Esophagus (tissue), 2 donors: ENCODE results near the gene HTR6. TPM values are rescaled to one million over a fixed set of nuclear protein-coding genes. Genes with fewer than 3 reads are reported as not detected.

ENCODE experiments used
- H3K27ac ChIP-seq, 2 donors: one replicate each; pipeline ENCODE4 v1.5.1; 2013; ENCODE audit warnings: low read depth in 2 of 2, mild to moderate bottlenecking in 2 of 2, inconsistent platforms in 1 of 2, low read length in 1 of 2, moderate library complexity in 1 of 2
- H3K27me3 ChIP-seq, 2 donors: one replicate each; pipeline ENCODE4 v1.6.1; 2013; ENCODE audit warnings: low read length in 2 of 2, control low read depth in 1 of 2, mild to moderate bottlenecking in 1 of 2; ENCODE audit not compliant: insufficient read depth in 2 of 2, control insufficient read depth in 1 of 2
- H3K36me3 ChIP-seq, 2 donors: one replicate each; pipeline ENCODE4 v1.6.1; 2013; ENCODE audit warnings: low read length in 1 of 2; ENCODE audit not compliant: control insufficient read depth in 2 of 2, insufficient read depth in 2 of 2
- H3K4me1 ChIP-seq, 2 donors: one replicate each; pipeline ENCODE4 v1.6.1; 2013; ENCODE audit warnings: low read length in 1 of 2; ENCODE audit not compliant: control insufficient read depth in 2 of 2, insufficient read depth in 2 of 2
- H3K4me3 ChIP-seq, 2 donors: one replicate each; pipeline ENCODE4 v1.5.1; 2013; ENCODE audit warnings: low read length in 2 of 2, mild to moderate bottlenecking in 2 of 2, low read depth in 1 of 2, moderate library complexity in 1 of 2
- H3K9me3 ChIP-seq, 2 donors: one replicate each; pipeline ENCODE4 v1.6.1; 2013; ENCODE audit warnings: mild to moderate bottlenecking in 2 of 2, low read depth in 1 of 2, low read length in 1 of 2, moderate library complexity in 1 of 2; ENCODE audit not compliant: control insufficient read depth in 2 of 2, insufficient read depth in 1 of 2
- WGBS, 2 donors: extraction: QIAGEN DNeasy Blood & Tissue Kit; methylation state at CpG; one replicate each; pipeline ENCODE4 v1.1.7; 2013; 5-methylcytosine and 5-hydroxymethylcytosine counted together
- polyA plus RNA-seq, 2 donors: library from polyadenylated mRNA; stranded (reverse); fragments of 200-250 nt; gene quantifications; one replicate each; pipeline ENCODE4 v1.2.3, GENCODE V29; 2013
- donor health status: healthy with polysubstance abuse.
- donor health status: Bipolar disorder and iron deficiency.

Gene HTR6
- polyA plus RNA-seq, 2 donors: 0.02 TPM; not detected in 1

DNA sequence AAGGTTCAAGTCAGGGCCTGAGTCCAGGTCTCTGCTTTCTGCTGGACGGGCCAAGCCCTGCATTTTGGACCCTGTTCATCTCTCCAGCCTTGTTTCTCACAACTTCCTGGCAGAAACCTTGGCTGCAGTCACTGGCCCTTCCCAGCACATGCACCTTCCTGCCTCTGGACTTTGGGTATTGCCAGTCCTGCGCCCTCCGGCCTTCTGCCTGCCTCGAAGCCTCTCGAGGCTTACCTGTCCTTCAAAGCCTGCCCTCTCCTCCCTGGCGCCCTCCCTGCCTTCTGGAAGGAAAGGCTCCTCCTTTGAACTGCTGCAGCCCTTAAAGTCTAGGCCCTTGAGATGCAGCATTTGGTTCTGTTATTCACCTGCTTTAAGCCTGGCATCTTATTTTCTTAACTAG, 52.8 kb downstream of the HTR6 start:
- Histone ChIP-seq H3K27me3 (no peaks in the 10 kb centered on the region), H3K27ac (no peak overlapping the region), H3K36me3 (peaks cover 0 to 4% of the 10 kb centered on the region in 2 donors), H3K4me1 (peaks cover 0 to 4% of the 10 kb centered on the region in 2 donors), H3K4me3 (no peak overlapping the region), H3K9me3 (no peaks in the 10 kb centered on the region)
- 84 to 87% methylated on average over 6 of the region's 6 CpGs for WGBS, 2 donors

DNA sequence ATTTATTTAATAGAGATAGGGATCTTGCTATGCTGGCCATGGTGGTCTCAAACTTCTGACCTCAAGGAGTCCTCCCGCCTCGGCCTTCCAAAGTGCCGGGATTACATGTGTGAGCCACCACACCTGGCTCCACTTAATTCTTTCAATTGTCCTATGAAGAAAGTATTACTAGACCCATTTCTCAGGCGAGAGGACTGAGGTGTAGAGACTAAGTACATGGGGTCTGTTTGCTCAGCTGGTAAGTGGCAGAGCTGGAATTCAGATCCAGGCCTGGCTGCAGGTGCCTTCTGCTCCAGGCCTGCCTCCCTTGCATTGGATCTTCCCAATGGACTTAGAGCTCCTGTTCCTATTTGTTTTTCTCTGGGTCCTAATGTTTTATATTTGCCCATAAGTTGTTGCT, 55.5 kb downstream of the HTR6 start:
- no peaks in the 10 kb centered on the region for H3K27me3 ChIP-seq
- H3K4me1 ChIP-seq: peaks cover 0 to 4% of the 10 kb centered on the region in 2 donors
- H3K9me3 ChIP-seq: no peaks in the 10 kb centered on the region
- H3K36me3 ChIP-seq: peaks cover 0 to 2% of the 10 kb centered on the region in 2 donors
- WGBS, 2 donors: 97 to 98% methylated on average over 4 of the region's 4 CpGs
- H3K27ac ChIP-seq: no peak overlapping the region
- H3K4me3 ChIP-seq: no peak overlapping the region

GRCh38 chr1:19720973-19721372, 56.3 kb downstream of the HTR6 start:
- Histone ChIP-seq H3K4me1 (no peaks in the 10 kb centered on the region), H3K36me3 (peaks cover 2 to 3% of the 10 kb centered on the region in 2 donors), H3K9me3 (no peaks in the 10 kb centered on the region), H3K27me3 (no peaks in the 10 kb centered on the region), H3K27ac (no peak overlapping the region), H3K4me3 (no peak overlapping the region)
- 69 to 75% methylated on average over 4 of the region's 4 CpGs for WGBS, 2 donors

DNA sequence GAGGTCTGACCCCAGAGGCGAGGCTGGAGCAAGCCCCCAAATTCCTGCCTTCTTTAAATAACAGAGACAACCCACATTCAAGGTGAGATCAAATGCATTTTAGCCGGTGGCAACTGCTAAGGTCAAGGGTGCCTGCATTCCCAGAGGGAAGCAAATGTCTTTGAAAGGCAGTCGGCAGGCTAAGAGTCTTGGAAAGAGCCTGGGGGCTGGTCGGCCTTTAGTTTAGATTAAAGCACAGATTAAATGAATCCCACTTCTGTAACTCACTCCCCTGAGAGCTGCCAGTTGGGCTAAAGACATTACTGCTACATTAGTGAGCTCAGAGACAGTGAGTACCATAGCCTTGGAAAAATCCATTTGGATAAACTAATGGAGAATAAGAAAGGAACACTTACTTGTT, 59.2 kb downstream of the HTR6 start:
- H3K4me1 ChIP-seq: peaks cover 0 to 3% of the 10 kb centered on the region in 2 donors
- 73 to 74% methylated on average over 4 of the region's 4 CpGs for WGBS, 2 donors
- H3K4me3 ChIP-seq: no peak overlapping the region
- H3K36me3 ChIP-seq: peaks cover 3 to 4% of the 10 kb centered on the region in 2 donors
- no peaks in the 10 kb centered on the region for H3K9me3 ChIP-seq
- H3K27ac ChIP-seq: no peak overlapping the region
- H3K27me3 ChIP-seq: no peaks in the 10 kb centered on the region

DNA sequence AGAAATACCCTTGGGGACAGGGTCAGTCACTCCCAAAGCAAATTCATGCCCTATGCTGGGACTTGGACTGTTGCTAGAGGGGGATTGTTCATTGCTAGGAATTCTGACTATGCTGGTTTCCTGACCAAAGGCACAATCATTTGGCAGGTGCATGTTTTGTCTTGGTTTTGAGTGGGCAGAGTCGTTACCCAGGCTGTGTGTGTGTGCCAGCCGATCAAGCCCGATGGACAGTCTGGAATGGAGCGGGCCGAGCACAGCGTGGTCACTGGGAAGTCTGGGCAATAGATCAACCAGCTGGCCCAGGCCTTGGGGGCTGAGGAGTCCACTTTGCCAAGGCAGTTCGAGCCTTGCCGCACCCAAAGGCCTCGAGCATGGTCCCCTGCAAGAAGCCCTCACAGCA, 60.9 kb downstream of the HTR6 start:
- peaks cover 3 to 4% of the 10 kb centered on the region in 2 donors for H3K36me3 ChIP-seq
- peaks cover 0 to 7% of the 10 kb centered on the region in 2 donors for H3K9me3 ChIP-seq
- H3K4me1 ChIP-seq: peaks cover 0 to 3% of the 10 kb centered on the region in 2 donors
- H3K27me3 ChIP-seq: no peaks in the 10 kb centered on the region
- H3K27ac ChIP-seq: no peak overlapping the region
- 93 to 98% methylated on average over 9 of the region's 9 CpGs for WGBS, 2 donors
- no peak overlapping the region for H3K4me3 ChIP-seq

DNA sequence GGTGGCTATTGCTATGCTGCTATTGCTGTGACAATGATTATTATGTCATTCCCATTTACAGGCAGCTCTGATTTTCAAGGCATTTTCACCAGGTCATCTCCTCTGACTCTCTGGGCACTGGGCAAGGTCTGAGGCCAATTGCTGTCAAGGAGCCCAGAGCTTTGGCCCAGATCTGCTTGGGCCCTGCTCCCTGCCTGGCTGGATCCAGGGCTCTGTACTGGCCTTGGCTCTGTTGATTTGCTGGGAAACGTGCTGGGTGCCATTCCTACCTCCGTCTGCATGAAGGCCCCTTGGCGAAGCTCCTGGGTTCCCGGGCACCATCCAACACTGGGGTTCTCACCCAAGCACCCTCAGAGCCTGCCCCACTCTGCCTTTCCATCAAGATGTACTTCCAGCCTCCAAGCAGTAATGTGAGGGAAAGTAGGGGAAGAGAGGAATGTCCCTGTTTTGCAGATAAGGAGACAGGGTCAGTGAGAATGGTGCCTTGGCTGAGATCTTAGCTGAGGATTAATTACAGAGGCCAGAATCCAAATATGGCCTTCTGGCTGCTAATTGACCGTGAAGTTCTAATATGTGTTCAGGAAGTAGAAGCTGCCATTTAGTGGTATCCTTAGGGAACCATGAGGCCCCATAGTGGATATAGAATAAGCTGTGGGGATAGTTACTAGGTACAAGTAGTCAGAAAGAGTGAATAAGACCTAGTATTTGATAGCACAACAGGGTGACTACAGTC, 63.9 kb downstream of the HTR6 start:
- peak overlapping the region in 1 of 2 donors; percentile 33 for H3K27ac ChIP-seq
- peaks cover 0 to 3% of the 10 kb centered on the region in 2 donors for H3K4me1 ChIP-seq
- no peaks in the 10 kb centered on the region for H3K27me3 ChIP-seq
- WGBS, 2 donors: 75 to 78% methylated on average over 5 of the region's 5 CpGs
- peaks cover 0 to 7% of the 10 kb centered on the region in 2 donors for H3K9me3 ChIP-seq
- no peak overlapping the region for H3K4me3 ChIP-seq
- peaks cover 4 to 14% of the 10 kb centered on the region in 2 donors for H3K36me3 ChIP-seq

- no peaks in the 10 kb centered on the region for H3K27me3 ChIP-seq
- H3K4me1 ChIP-seq: peaks cover 0 to 3% of the 10 kb centered on the region in 2 donors
- WGBS, 2 donors: 95 to 97% methylated on average over 3 of the region's 3 CpGs
- no peak overlapping the region for H3K4me3 ChIP-seq
- H3K36me3 ChIP-seq: peaks cover 4 to 17% of the 10 kb centered on the region in 2 donors
- H3K9me3 ChIP-seq: peaks cover 0 to 7% of the 10 kb centered on the region in 2 donors
- no peak overlapping the region for H3K27ac ChIP-seq
Observed at GRCh38 chr1:19730232-19730631, 65.6 kb downstream of the HTR6 start.

Other genes with a start within 250 kb of the HTR6 start
- 100 to 1,000 TPM; 221 to 272 TPM for gene CAPZB, start 179.3 kb upstream of the HTR6 start, polyA plus RNA-seq
- gene NBL1, start 20.6 kb upstream of the HTR6 start, polyA plus RNA-seq: 100 to 1,000 TPM in 1 of 2 donors, 10 to 100 TPM in 1; 91.7 to 111 TPM
- 10 to 100 TPM; 14.2 to 26.2 TPM for gene TMCO4, start 135.0 kb downstream of the HTR6 start, polyA plus RNA-seq
- under 1 TPM in 1 of 2 donors, not detected in 1; 0.06 TPM for gene RNF186, start 150.4 kb downstream of the HTR6 start, polyA plus RNA-seq
- gene OTUD3, start 217.5 kb downstream of the HTR6 start, polyA plus RNA-seq: 1 to 10 TPM; 1.4 to 2.4 TPM